ENCODE measurements around the gene MRPL43.

GRCh38 chr10:100968062-100968736 is 19.1 kb downstream of the MRPL43 start:
- TF ChIP-seq CTCF (IDR thresholded peaks at IDR 0.05) (no peak), EZH2 (IDR thresholded peaks at IDR 0.05; ENCODE audit: borderline replicate concordance, insufficient read depth, low read depth, low read length, poor library complexity, severe bottlenecking) (no peak)

All from B cell (primary cell).